HL-60 (cell line): ENCODE data around the gene UTP14C.

Experiments
- GABPA ChIP-seq: IDR thresholded peaks from 2 replicates; pipeline ENCODE4 v1.6.1; 2012; ENCODE audit warnings: low read depth
- TF ChIP-seq, protein P1 (sequence below): IDR thresholded peaks from one replicate; pipeline ENCODE4 v1.5.1; 2011; ENCODE audit warnings: low read length, control low read depth, inconsistent platforms; ENCODE audit not compliant: insufficient read depth

DNA sequence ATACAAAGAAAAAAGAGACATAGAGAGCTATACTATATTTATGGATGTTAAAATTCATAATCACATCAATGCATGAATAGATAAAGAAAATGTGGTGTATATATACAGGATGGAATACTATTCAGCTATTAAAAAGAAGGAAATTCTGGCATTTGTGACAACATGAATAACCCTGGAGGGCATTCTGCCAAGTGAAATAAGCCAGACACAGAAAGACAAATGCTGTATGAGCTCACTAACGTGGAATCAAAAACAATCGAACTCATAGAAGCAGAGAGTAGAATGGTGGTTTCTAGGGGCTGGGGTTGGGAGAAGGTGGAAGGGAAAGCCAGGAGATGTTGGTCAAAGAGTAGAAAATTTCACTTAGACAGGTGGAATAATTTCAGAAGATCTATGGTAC is 24.0 kb downstream of the UTP14C start:
- TF ChIP-seq, protein P1, sequence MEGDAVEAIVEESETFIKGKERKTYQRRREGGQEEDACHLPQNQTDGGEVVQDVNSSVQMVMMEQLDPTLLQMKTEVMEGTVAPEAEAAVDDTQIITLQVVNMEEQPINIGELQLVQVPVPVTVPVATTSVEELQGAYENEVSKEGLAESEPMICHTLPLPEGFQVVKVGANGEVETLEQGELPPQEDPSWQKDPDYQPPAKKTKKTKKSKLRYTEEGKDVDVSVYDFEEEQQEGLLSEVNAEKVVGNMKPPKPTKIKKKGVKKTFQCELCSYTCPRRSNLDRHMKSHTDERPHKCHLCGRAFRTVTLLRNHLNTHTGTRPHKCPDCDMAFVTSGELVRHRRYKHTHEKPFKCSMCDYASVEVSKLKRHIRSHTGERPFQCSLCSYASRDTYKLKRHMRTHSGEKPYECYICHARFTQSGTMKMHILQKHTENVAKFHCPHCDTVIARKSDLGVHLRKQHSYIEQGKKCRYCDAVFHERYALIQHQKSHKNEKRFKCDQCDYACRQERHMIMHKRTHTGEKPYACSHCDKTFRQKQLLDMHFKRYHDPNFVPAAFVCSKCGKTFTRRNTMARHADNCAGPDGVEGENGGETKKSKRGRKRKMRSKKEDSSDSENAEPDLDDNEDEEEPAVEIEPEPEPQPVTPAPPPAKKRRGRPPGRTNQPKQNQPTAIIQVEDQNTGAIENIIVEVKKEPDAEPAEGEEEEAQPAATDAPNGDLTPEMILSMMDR, result no peak
- TF ChIP-seq GABPA, result no peak
